Uterus (tissue), 4 donors: ENCODE measurements around the gene ALDH16A1. TPM values are rescaled to one million over a fixed set of nuclear protein-coding genes. Genes with fewer than 3 reads are reported as not detected.

Experiments
- DNase-seq, 2 donors: peaks; one replicate each; pipeline ENCODE4 v3.0.0-alpha.2; 2019 to 2020
- H3K27ac ChIP-seq, 2 donors: fragments of 200-600 bp; sonication (generic); 1 replicate in 1 of 2; 2 replicates in 1 of 2; pipeline ENCODE4 v1.5.1; 2016 to 2018
- H3K27me3 ChIP-seq, 2 donors: fragments of 200-600 bp; sonication (generic); one replicate each; pipeline ENCODE4 v1.5.1; 2018 to 2019; ENCODE audit warnings: control low read depth in 1 of 2
- H3K36me3 ChIP-seq, 2 donors: fragments of 200-600 bp; sonication (generic); one replicate each; pipeline ENCODE4 v1.5.1; 2019; ENCODE audit warnings: control low read depth in 1 of 2
- H3K4me1 ChIP-seq, 2 donors: fragments of 200-600 bp; sonication (generic); one replicate each; pipeline ENCODE4 v1.5.1; 2018 to 2019; ENCODE audit warnings: control low read depth in 1 of 2
- H3K4me3 ChIP-seq, 2 donors: fragments of 200-600 bp; sonication (generic); 1 replicate in 1 of 2; 2 replicates in 1 of 2; pipeline ENCODE4 v1.5.1; 2018 to 2019; ENCODE audit warnings: mild to moderate bottlenecking in 1 of 2
- H3K9me3 ChIP-seq, 2 donors: fragments of 200-600 bp; sonication (generic); one replicate each; pipeline ENCODE4 v1.5.1; 2019; ENCODE audit warnings: control low read depth in 1 of 2
- CTCF ChIP-seq, 4 experiments: fragments of 200-600 bp in 2 of 4; fragments of 450-650 bp in 2 of 4; sonication (generic) in 2 of 4; IDR thresholded peaks; one replicate each; pipeline ENCODE4 v1.5.1; 2016 to 2019; ENCODE audit warnings: antibody characterized with exemption in 4 of 4, mild to moderate bottlenecking in 2 of 4, moderate library complexity in 1 of 4
- POLR2A ChIP-seq, 2 donors: fragments of 450-650 bp; IDR thresholded peaks; one replicate each; pipeline ENCODE4 v1.6.1; 2016; ENCODE audit warnings: antibody characterized with exemption in 2 of 2, mild to moderate bottlenecking in 1 of 2, moderate library complexity in 1 of 2
- intact Hi-C: fragments of 100-400 bp; cut with DNase I; formaldehyde crosslinking; loops from one replicate; pipeline ENCODE4 v1.15.1; 2023; ENCODE audit warnings: low total_unique reads
- total RNA-seq, 4 donors: library from RNA; depleted of rRNA in 3 of 4; stranded (reverse); fragments of >200 nt in 3 of 4; gene quantifications; one replicate each; pipeline versions ENCODE4 v1.1.0 to v1.2.4, GENCODE V29; 2014 to 2023
- donor health status: DM: yes; HTN: yes; CAD: no.

Gene ALDH16A1
- total RNA-seq, 4 donors from 2014 or later = 13.5 to 40.8 (median 34.5) TPM

GRCh38 chr19:49440439-49441209, 12.4 kb upstream of the ALDH16A1 start:
- H3K27ac ChIP-seq = peak overlapping the region in 1 of 2 donors; percentile 61
- no peaks in the 10 kb centered on the region for H3K27me3 ChIP-seq
- no peak for TF ChIP-seq CTCF (IDR thresholded peaks at IDR 0.05)
- no peak for TF ChIP-seq POLR2A (IDR thresholded peaks at IDR 0.05)
- intact Hi-C loops = no loop called here
- no peaks in the 10 kb centered on the region for H3K9me3 ChIP-seq
- peaks cover 0 to 6% of the 10 kb centered on the region in 2 donors for H3K4me1 ChIP-seq
- no peak for DNase-seq
- H3K4me3 ChIP-seq = no peak overlapping the region
- no peaks in the 10 kb centered on the region for H3K36me3 ChIP-seq

GRCh38 chr19:49441210-49441959, 11.6 kb upstream of the ALDH16A1 start, which contains the start of gene SLC17A7:
TSS of gene SLC17A7 (minus strand) at chr19:49441527. CDS start at chr19:49441379, 148 bp downstream.
- peak; percentile 72 to 76 for DNase-seq
- no peaks in the 10 kb centered on the region for H3K36me3 ChIP-seq
- intact Hi-C loops = no loop called here
- TF ChIP-seq POLR2A (IDR thresholded peaks at IDR 0.05) = no peak
- TF ChIP-seq CTCF (IDR thresholded peaks at IDR 0.05) = no peak
- no peaks in the 10 kb centered on the region for H3K9me3 ChIP-seq
- H3K4me3 ChIP-seq = no peak within 1 kb of the TSS
- peaks cover 0 to 6% of the 10 kb centered on the region in 2 donors for H3K4me1 ChIP-seq
- H3K27ac ChIP-seq = peak within 1 kb of the TSS; percentile 79 to 84
- H3K27me3 ChIP-seq = no peaks in the 10 kb centered on the region

GRCh38 chr19:49441960-49442350, 11.1 kb upstream of the ALDH16A1 start:
- Histone ChIP-seq H3K4me3 (no peak overlapping the region), H3K27ac (peak overlapping the region; percentile 79 to 84), H3K4me1 (peaks cover 0 to 6% of the 10 kb centered on the region in 2 donors), H3K9me3 (no peaks in the 10 kb centered on the region), H3K27me3 (no peaks in the 10 kb centered on the region), H3K36me3 (no peaks in the 10 kb centered on the region)
- intact Hi-C loops = no loop called here
- no peak for TF ChIP-seq POLR2A (IDR thresholded peaks at IDR 0.05)
- no peak for TF ChIP-seq CTCF (IDR thresholded peaks at IDR 0.05)
- no peak for DNase-seq

- DNase-seq = peak; percentile 65 to 70
- H3K36me3 ChIP-seq = no peaks in the 10 kb centered on the region
- H3K27ac ChIP-seq = peak overlapping the region; percentile 79 to 84
- H3K27me3 ChIP-seq = no peaks in the 10 kb centered on the region
- no peaks in the 10 kb centered on the region for H3K9me3 ChIP-seq
- H3K4me1 ChIP-seq = peaks cover 0 to 6% of the 10 kb centered on the region in 2 donors
- H3K4me3 ChIP-seq = peak overlapping the region; percentile 45 to 56
- intact Hi-C loops = no loop called here
- no peak for TF ChIP-seq POLR2A (IDR thresholded peaks at IDR 0.05)
- no peak for TF ChIP-seq CTCF (IDR thresholded peaks at IDR 0.05)
Observed at GRCh38 chr19:49442354-49442753, 10.7 kb upstream of the ALDH16A1 start.
